OCI-LY7 (cell line): Measurements from ENCODE around the gene TNKS2.

Source experiments
- EZH2phosphoT487 ChIP-seq: fragments of 200-600 bp; sonication (generic); IDR thresholded peaks from 2 replicates; pipeline ENCODE4 v1.6.1; 2018; ENCODE audit warnings: low read depth, borderline replicate concordance, mild to moderate bottlenecking, mixed run types, antibody characterized with exemption, low read length, moderate library complexity, mixed read lengths
- TF ChIP-seq, protein P1 (sequence below): fragments of 200-600 bp; sonication (generic); conservative IDR thresholded peaks from 2 replicates; pipeline ENCODE4 v1.5.1; 2014; ENCODE audit warnings: mild to moderate bottlenecking, antibody characterized with exemption, low read length, moderate library complexity, mixed read lengths

DNA sequence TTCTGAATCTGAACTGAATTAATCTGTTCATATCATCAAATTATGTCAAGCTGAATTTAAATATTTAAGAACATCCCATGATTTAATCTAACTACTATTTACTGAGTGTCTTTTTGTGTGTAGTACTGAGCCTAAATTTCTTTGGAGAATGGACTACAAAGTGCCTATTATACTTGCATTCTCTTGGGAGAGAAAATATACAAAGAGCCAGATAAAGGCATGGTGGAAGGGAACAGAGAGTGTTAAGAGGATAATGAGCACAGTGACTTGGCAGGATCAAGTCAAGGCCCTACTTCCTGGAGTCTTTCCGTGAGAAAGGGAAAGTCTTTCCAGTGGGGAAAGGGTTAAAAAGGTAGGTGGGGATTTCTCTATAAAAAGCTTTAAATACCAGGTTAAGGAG, 15.0 kb downstream of the TNKS2 start:
- TF ChIP-seq, protein P1, sequence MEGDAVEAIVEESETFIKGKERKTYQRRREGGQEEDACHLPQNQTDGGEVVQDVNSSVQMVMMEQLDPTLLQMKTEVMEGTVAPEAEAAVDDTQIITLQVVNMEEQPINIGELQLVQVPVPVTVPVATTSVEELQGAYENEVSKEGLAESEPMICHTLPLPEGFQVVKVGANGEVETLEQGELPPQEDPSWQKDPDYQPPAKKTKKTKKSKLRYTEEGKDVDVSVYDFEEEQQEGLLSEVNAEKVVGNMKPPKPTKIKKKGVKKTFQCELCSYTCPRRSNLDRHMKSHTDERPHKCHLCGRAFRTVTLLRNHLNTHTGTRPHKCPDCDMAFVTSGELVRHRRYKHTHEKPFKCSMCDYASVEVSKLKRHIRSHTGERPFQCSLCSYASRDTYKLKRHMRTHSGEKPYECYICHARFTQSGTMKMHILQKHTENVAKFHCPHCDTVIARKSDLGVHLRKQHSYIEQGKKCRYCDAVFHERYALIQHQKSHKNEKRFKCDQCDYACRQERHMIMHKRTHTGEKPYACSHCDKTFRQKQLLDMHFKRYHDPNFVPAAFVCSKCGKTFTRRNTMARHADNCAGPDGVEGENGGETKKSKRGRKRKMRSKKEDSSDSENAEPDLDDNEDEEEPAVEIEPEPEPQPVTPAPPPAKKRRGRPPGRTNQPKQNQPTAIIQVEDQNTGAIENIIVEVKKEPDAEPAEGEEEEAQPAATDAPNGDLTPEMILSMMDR = no peak
- TF ChIP-seq EZH2phosphoT487 = no peak
